Neural cell (in vitro differentiated cells): ENCODE results near the gene LRRC8D. TPM values are rescaled to one million over a fixed set of nuclear protein-coding genes. Genes with fewer than 3 reads are reported as not detected.

Experiments
- H2AFZ ChIP-seq: fragments of 200-600, 300-800 bp; sonication (generic), shearing (Covaris generic); 2 replicates; pipeline ENCODE4 v1.6.0; 2014; ENCODE audit warnings: low read depth, mild to moderate bottlenecking, antibody characterized with exemption, low read length, moderate library complexity
- H3F3A ChIP-seq: fragments of 200-600 bp; shearing (Covaris generic); 2 replicates; pipeline ENCODE4 v1.6.1; 2016; ENCODE audit warnings: mild to moderate bottlenecking, moderate library complexity, mixed read lengths, antibody characterized with exemption, low read length; ENCODE audit not compliant: insufficient read depth, poor library complexity, severe bottlenecking
- H3K27ac ChIP-seq: fragments of 200-600, 300-800 bp; sonication (generic), shearing (Covaris generic); 2 replicates; pipeline ENCODE4 v1.5.1; 2014; ENCODE audit warnings: mild to moderate bottlenecking, low read length, moderate library complexity
- H3K27me3 ChIP-seq: fragments of 300-800, 200-600 bp; sonication (generic), shearing (Covaris generic); 2 replicates; pipeline ENCODE4 v1.6.0; 2014; ENCODE audit warnings: mild to moderate bottlenecking, low read depth, low read length, moderate library complexity; ENCODE audit not compliant: insufficient read depth
- H3K36me3 ChIP-seq: fragments of 300-800, 200-600 bp; sonication (generic), shearing (Covaris generic); 2 replicates; pipeline ENCODE4 v1.5.1; 2014; ENCODE audit warnings: mild to moderate bottlenecking, antibody characterized with exemption, low read length, moderate library complexity; ENCODE audit not compliant: insufficient read depth
- H3K4me2 ChIP-seq: fragments of 300-800, 200-600 bp; sonication (generic), shearing (Covaris generic); 2 replicates; pipeline ENCODE4 v1.6.0; 2014; ENCODE audit warnings: mild to moderate bottlenecking, low read length
- H3K4me3 ChIP-seq: fragments of 300-800, 200-600 bp; sonication (generic), shearing (Covaris generic); 2 replicates; pipeline ENCODE4 v1.5.1; 2014; ENCODE audit warnings: mild to moderate bottlenecking, low read length, moderate library complexity
- H3K79me2 ChIP-seq: fragments of 200-600 bp; shearing (Covaris generic); replicated peaks from 2 replicates; pipeline ENCODE4 v1.6.0; 2014; ENCODE audit warnings: mild to moderate bottlenecking, low read length, moderate library complexity; ENCODE audit not compliant: insufficient read depth
- H3K9ac ChIP-seq: fragments of 300-800, 200-600 bp; sonication (generic), shearing (Covaris generic); 2 replicates; pipeline ENCODE4 v1.6.1; 2016; ENCODE audit warnings: mild to moderate bottlenecking, low read length, mixed read lengths
- H3K9me2 ChIP-seq: fragments of 200-600 bp; shearing (Covaris generic); 2 replicates; pipeline ENCODE4 v1.6.1; 2016; ENCODE audit warnings: mild to moderate bottlenecking, low read length, mixed read lengths; ENCODE audit not compliant: insufficient read depth
- H3K9me3 ChIP-seq: fragments of 200-600, 300-800 bp; sonication (generic), shearing (Covaris generic); 2 replicates; pipeline ENCODE4 v1.6.1; 2016; ENCODE audit warnings: mild to moderate bottlenecking, mixed run types, low read length, moderate library complexity, mixed read lengths
- H4K20me1 ChIP-seq: fragments of 200-600 bp; shearing (Covaris generic); 2 replicates; pipeline ENCODE4 v1.6.1; 2016; ENCODE audit warnings: mild to moderate bottlenecking, mixed run types; ENCODE audit not compliant: insufficient read depth
- CTCF ChIP-seq: fragments of 450-650 bp; IDR thresholded peaks from 2 replicates; pipeline ENCODE4 v1.5.1; 2014; ENCODE audit warnings: antibody characterized with exemption, mild to moderate bottlenecking, moderate library complexity; ENCODE audit not compliant: poor library complexity, severe bottlenecking
- EP300 ChIP-seq: fragments of 450-650 bp; conservative IDR thresholded peaks from 2 replicates; pipeline ENCODE4 v1.6.1; 2014; ENCODE audit warnings: antibody characterized with exemption, mild to moderate bottlenecking, moderate library complexity; ENCODE audit not compliant: poor library complexity, severe bottlenecking
- EZH2 ChIP-seq: fragments of 200-600, 300-800 bp; shearing (Covaris generic), sonication (generic); IDR thresholded peaks from 2 replicates; pipeline ENCODE4 v1.6.1; 2014; ENCODE audit warnings: antibody characterized with exemption, low read length, borderline replicate concordance, mild to moderate bottlenecking; ENCODE audit not compliant: insufficient read depth, poor library complexity, severe bottlenecking
- MXI1 ChIP-seq: fragments of 450-650 bp; conservative IDR thresholded peaks from 2 replicates; pipeline ENCODE4 v1.6.1; 2014; ENCODE audit warnings: antibody characterized with exemption, mild to moderate bottlenecking; ENCODE audit not compliant: poor library complexity, severe bottlenecking
- POLR2AphosphoS5 ChIP-seq: IDR thresholded peaks from 2 replicates; pipeline ENCODE4 v1.6.1; 2012
- RAD21 ChIP-seq: fragments of 450-650 bp; conservative IDR thresholded peaks from 2 replicates; pipeline ENCODE4 v1.6.1; 2014; ENCODE audit warnings: antibody characterized with exemption, mild to moderate bottlenecking, moderate library complexity
- REST ChIP-seq: IDR thresholded peaks from 2 replicates; pipeline ENCODE4 v1.6.1; 2012; ENCODE audit warnings: borderline replicate concordance
- SMC3 ChIP-seq: fragments of 450-650 bp; conservative IDR thresholded peaks from 2 replicates; pipeline ENCODE4 v1.6.1; 2014; ENCODE audit warnings: antibody characterized with exemption, mild to moderate bottlenecking, moderate library complexity; ENCODE audit not compliant: poor library complexity
- TAF1 ChIP-seq: IDR thresholded peaks from 2 replicates; pipeline ENCODE4 v1.6.1; 2012; ENCODE audit warnings: low read depth
- polyA plus RNA-seq: library from polyadenylated mRNA; depleted of rRNA; stranded (reverse); fragments of >200 nt; gene quantifications from 2 replicates; pipeline ENCODE4 v1.2.3, GENCODE V29; 2014

LRRC8D gene
- polyA plus RNA-seq, 1 donor from 2014 or later, result 43.7 TPM

- Histone ChIP-seq H3K27ac (no peak overlapping the region), H2AFZ (no peak overlapping the region), H3K4me2 (no peak overlapping the region), H3K9me3 (no peaks in the 10 kb centered on the region), H3K36me3 (no peaks in the 10 kb centered on the region), H3K9ac (no peak overlapping the region), H4K20me1 (peaks cover 7% of the 10 kb centered on the region), H3F3A (no peaks in the 10 kb centered on the region), H3K9me2 (no peaks in the 10 kb centered on the region), H3K4me3 (no peak overlapping the region), H3K27me3 (no peaks in the 10 kb centered on the region), H3K79me2 (peaks cover 4% of the 10 kb centered on the region)
- TF ChIP-seq EP300, result no peak
- TF ChIP-seq EZH2, result no peak
- no peak for TF ChIP-seq RAD21
- TF ChIP-seq CTCF, result no peak
- TF ChIP-seq REST, result no peak
- TF ChIP-seq TAF1, result no peak
Measured at GRCh38 chr1:89900791-89901708, 80.2 kb downstream of the LRRC8D start.

- Histone ChIP-seq H3K36me3 (no peaks in the 10 kb centered on the region), H2AFZ (no peak overlapping the region), H3K79me2 (peaks cover 4% of the 10 kb centered on the region), H3K27ac (no peak overlapping the region), H3K27me3 (no peaks in the 10 kb centered on the region), H3K4me2 (no peak overlapping the region), H4K20me1 (peaks cover 7% of the 10 kb centered on the region), H3K9ac (no peak overlapping the region), H3K9me2 (no peaks in the 10 kb centered on the region), H3K4me3 (no peak overlapping the region), H3K9me3 (no peaks in the 10 kb centered on the region), H3F3A (no peaks in the 10 kb centered on the region)
- TF ChIP-seq SMC3, result no peak
- no peak for TF ChIP-seq RAD21
- TF ChIP-seq REST, result no peak
- no peak for TF ChIP-seq MXI1
- no peak for TF ChIP-seq POLR2AphosphoS5
- no peak for TF ChIP-seq CTCF
- TF ChIP-seq EZH2, result no peak
Measured at GRCh38 chr1:89901957-89902669, 81.3 kb downstream of the LRRC8D start.
